Sigmoid colon (tissue), 7 donors: ENCODE data around the gene IQSEC2. TPM values are rescaled to one million over a fixed set of nuclear protein-coding genes. Genes with fewer than 3 reads are reported as not detected.
A peak's percentile ranks its signal among the peaks of the same experiment; 100 is the strongest.

ENCODE experiments used
- DNase-seq: peaks from one replicate; pipeline ENCODE4 v3.0.0-alpha.2; 2019
- H3K27ac ChIP-seq, 4 donors: fragments of 200-600 bp; sonication (generic); one replicate each; pipeline ENCODE4 v1.5.1; 2016 to 2019; ENCODE audit warnings: mild to moderate bottlenecking in 1 of 4
- H3K27me3 ChIP-seq, 3 donors: fragments of 200-600 bp; sonication (generic); one replicate each; pipeline ENCODE4 v1.5.1; 2019; ENCODE audit warnings: mild to moderate bottlenecking in 1 of 3
- H3K36me3 ChIP-seq, 4 donors: fragments of 200-600 bp; sonication (generic); one replicate each; pipeline ENCODE4 v1.5.1; 2016 to 2019
- H3K4me1 ChIP-seq, 4 donors: fragments of 200-600 bp; sonication (generic); one replicate each; pipeline ENCODE4 v1.5.1; 2017 to 2019
- H3K4me3 ChIP-seq, 4 donors: fragments of 200-600 bp; sonication (generic); one replicate each; pipeline ENCODE4 v1.5.1; 2017 to 2019; ENCODE audit warnings: mild to moderate bottlenecking in 2 of 4, moderate library complexity in 1 of 4
- H3K9me3 ChIP-seq, 4 donors: fragments of 200-600 bp in 3 of 4; sonication (generic) in 3 of 4; one replicate each; pipeline versions ENCODE4 v1.5.1 to v1.6.1; 2013 to 2019
- CTCF ChIP-seq, 4 experiments: fragments of 450-650 bp in 3 of 4; fragments of 200-600 bp in 1 of 4; IDR thresholded peaks; one replicate each; pipeline ENCODE4 v1.5.1; 2016 to 2019; ENCODE audit warnings: antibody characterized with exemption in 4 of 4, mild to moderate bottlenecking in 3 of 4, moderate library complexity in 2 of 4
- EP300 ChIP-seq, 4 donors: sonication (generic); formaldehyde crosslinking; IDR thresholded peaks; one replicate each; pipeline ENCODE4 v1.6.1; 2017; ENCODE audit warnings: antibody characterized with exemption in 4 of 4
- POLR2A ChIP-seq, 2 donors: fragments of 450-650 bp; IDR thresholded peaks; one replicate each; pipeline ENCODE4 v1.6.1; 2016; ENCODE audit warnings: antibody characterized with exemption in 2 of 2, mild to moderate bottlenecking in 2 of 2, moderate library complexity in 2 of 2
- POLR2AphosphoS5 ChIP-seq, 4 donors: sonication (generic); formaldehyde crosslinking; IDR thresholded peaks; one replicate each; pipeline ENCODE4 v1.6.1; 2017; ENCODE audit warnings: antibody characterized with exemption in 4 of 4
- WGBS, 2 donors: extraction: QIAGEN DNeasy Blood & Tissue Kit; methylation state at CpG; one replicate each; pipeline ENCODE4 v1.1.7; 2013; 5-methylcytosine and 5-hydroxymethylcytosine counted together
- intact Hi-C: fragments of 100-400 bp; cut with DNase I; formaldehyde crosslinking; loops from one replicate; pipeline ENCODE4 v1.15.1; 2023
- polyA plus RNA-seq, 3 donors: library from polyadenylated mRNA; stranded (reverse); fragments of 200-250 nt; gene quantifications; one replicate each; pipeline ENCODE4 v1.2.3, GENCODE V29; 2013
- total RNA-seq, 4 donors: library from RNA; depleted of rRNA; stranded (reverse); fragments of >200 nt; gene quantifications; one replicate each; pipeline ENCODE4 v1.1.0, GENCODE V29; 2016
- donor health status: healthy with polysubstance abuse.
- donor health status: Bipolar disorder and iron deficiency.
- donor health status: healthy.

Gene IQSEC2
- total and polyA plus RNA-seq, 7 donors: 13.6 to 27.5 (median 19.7) TPM

- no peak overlapping the region for H3K27ac ChIP-seq
- no peak for TF ChIP-seq POLR2A (IDR thresholded peaks at IDR 0.05)
- TF ChIP-seq EP300 (IDR thresholded peaks at IDR 0.05): no peak
- peak; percentile 31 to 54 (median 48) for TF ChIP-seq CTCF (IDR thresholded peaks at IDR 0.05)
- intact Hi-C loops: loop anchor here (2.0 to 5.0 kb wide), 2 partner anchors 109 to 124 kb away; partner anchors contain the start of genes RIBC1 and SMC1A
Measured at GRCh38 chrX:53312946-53313727, 31.8 kb upstream of the IQSEC2 start.

DNA sequence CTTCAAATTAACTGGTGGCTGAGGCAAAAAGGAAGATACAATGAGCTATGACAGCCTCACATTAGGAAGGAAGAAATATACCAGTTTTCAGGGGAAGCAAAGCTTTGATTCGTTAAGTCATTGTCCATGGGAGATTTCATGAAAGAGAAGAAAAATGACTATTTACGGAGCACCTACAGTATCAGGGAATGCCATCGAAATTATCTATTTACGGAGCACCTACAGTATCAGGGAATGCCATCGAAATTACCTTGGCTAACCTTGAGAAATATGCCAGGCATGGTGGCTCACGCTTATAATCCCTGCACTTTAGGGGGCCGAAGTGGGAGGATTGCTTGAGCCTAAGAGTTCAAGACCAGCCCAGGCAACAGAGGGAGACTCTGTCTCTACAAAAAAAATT lies 28.5 kb upstream of the IQSEC2 start:
- intact Hi-C loops: loop anchor here (5.0 kb wide), 1 partner anchor 112 kb away; the partner anchor contains the start of genes RIBC1 and SMC1A
- no peak overlapping the region for H3K4me3 ChIP-seq
- TF ChIP-seq POLR2A (IDR thresholded peaks at IDR 0.05) (no peak), EP300 (IDR thresholded peaks at IDR 0.05) (no peak), POLR2AphosphoS5 (IDR thresholded peaks at IDR 0.05) (no peak), CTCF (IDR thresholded peaks at IDR 0.05) (no peak)
- no peaks in the 10 kb centered on the region for H3K27me3 ChIP-seq
- no peak overlapping the region for H3K27ac ChIP-seq
- H3K36me3 ChIP-seq: no peaks in the 10 kb centered on the region
- H3K4me1 ChIP-seq: no peaks in the 10 kb centered on the region
- no peaks in the 10 kb centered on the region for H3K9me3 ChIP-seq
- WGBS, 2 donors: 86 to 91% methylated on average over 7 of the region's 7 CpGs
- no peak for DNase-seq

More at GRCh38 chrX:53312946-53313727, 31.8 kb upstream of the IQSEC2 start:
- no peaks in the 10 kb centered on the region for H3K9me3 ChIP-seq
- H3K27me3 ChIP-seq: no peaks in the 10 kb centered on the region
- H3K4me1 ChIP-seq: peaks cover 0 to 8% (median 4%) of the 10 kb centered on the region in 4 donors
- peak; percentile 81 for DNase-seq
- no peaks in the 10 kb centered on the region for H3K36me3 ChIP-seq
- H3K4me3 ChIP-seq: no peak overlapping the region
- WGBS, 2 donors: 3 to 4% methylated on average over 8 of the region's 8 CpGs

DNA sequence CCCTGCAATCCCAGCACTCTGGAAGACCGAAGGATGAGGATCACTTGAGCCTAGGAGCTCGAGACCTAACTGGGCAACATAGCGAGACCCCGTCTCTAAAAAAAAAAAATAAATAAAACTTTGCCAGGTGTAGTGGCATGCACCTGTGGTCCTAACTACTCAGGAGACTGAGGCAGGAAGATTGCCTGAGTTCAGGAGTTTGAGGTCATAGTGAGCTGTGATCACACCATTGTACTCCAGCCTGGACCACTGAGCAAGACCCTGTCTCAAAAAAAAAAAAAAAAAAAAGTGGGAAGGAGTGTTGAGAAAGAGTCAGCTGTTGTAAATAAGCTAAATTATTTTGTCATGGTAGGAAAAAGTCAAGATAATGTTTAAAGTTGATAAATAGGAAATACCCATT lies 27.5 kb upstream of the IQSEC2 start:
- DNase-seq: no peak
- no peaks in the 10 kb centered on the region for H3K9me3 ChIP-seq
- H3K4me3 ChIP-seq: no peak overlapping the region
- WGBS, 2 donors: 95 to 96% methylated on average over 4 of the region's 4 CpGs
- intact Hi-C loops: no loop called here
- H3K27ac ChIP-seq: no peak overlapping the region
- TF ChIP-seq POLR2A (IDR thresholded peaks at IDR 0.05): no peak
- no peaks in the 10 kb centered on the region for H3K4me1 ChIP-seq
- no peaks in the 10 kb centered on the region for H3K36me3 ChIP-seq
- no peaks in the 10 kb centered on the region for H3K27me3 ChIP-seq

DNA sequence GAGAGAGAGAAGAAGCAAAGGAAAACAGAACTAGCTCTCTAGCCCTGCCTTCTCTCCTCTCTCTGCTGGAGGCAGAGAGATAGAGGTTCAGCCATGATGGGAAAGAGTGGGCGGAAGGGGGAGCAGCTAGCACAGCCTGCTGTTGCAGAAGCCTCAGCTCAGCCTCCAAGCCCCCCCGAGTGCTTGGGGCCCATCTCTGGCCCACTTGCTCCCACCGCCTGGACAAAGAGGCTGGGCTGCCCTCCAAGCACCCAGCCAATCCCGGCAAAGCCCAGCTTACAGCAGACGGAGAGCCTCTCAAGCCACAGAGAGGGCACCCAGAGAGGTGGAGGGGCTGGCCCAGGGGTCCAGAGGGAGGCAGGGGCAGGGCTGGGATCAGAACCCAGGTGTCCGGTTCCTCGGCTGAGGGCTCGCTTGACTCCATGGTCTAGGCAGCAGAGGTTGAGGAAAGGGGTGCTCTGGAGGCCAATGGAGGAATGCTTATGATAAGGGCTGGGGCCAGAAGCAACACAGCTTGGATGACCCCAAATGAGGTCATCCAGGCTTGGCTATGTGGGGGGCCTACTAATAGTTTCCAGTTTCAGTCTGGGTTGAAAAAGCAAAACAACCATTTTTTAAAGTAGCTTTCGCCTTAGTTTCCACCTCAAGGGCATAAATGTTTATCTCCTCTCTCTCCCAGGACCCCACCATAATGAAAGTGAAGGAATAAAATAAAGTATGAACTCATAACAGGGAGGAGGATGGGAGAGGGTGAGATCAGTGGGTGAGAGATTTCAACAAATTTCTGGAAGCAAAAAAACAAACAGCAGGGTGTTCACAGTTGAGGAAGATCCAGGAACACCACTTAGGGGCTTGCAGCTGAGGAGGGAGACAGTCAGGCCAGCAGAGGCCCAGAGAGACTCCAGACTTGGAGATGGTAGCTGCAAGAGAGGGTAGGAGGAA lies 24.9 kb upstream of the IQSEC2 start:
- Histone ChIP-seq H3K36me3 (no peaks in the 10 kb centered on the region), H3K27ac (no peak overlapping the region), H3K4me1 (no peaks in the 10 kb centered on the region), H3K27me3 (no peaks in the 10 kb centered on the region), H3K9me3 (no peaks in the 10 kb centered on the region), H3K4me3 (no peak overlapping the region)
- 81 to 84% methylated on average over 9 of the region's 9 CpGs for WGBS, 2 donors
- intact Hi-C loops: no loop called here
- TF ChIP-seq POLR2AphosphoS5 (IDR thresholded peaks at IDR 0.05) (no peak), CTCF (IDR thresholded peaks at IDR 0.05) (no peak), EP300 (IDR thresholded peaks at IDR 0.05) (no peak), POLR2A (IDR thresholded peaks at IDR 0.05) (no peak)
- no peak for DNase-seq
